Lung microvascular endothelial cell (primary cell): ENCODE results near the gene HIC1. TPM values are rescaled to one million over a fixed set of nuclear protein-coding genes. Genes with fewer than 3 reads are reported as not detected.

Experiments
- DNase-seq, 2 donors: peaks; one replicate each; pipeline versions ENCODE4 v3.0.0 to v3.0.0-alpha.2; 2010; ENCODE audit warnings: low read depth in 2 of 2
- total RNA-seq: library from RNA; depleted of rRNA; stranded (reverse); fragments of >200 nt; gene quantifications from 2 replicates; pipeline ENCODE4 v1.2.1, GENCODE V29; 2014

Gene HIC1
- total RNA-seq, 1 donor from 2014 or later: 50.4 TPM

- DNase-seq: no peak
Observed at GRCh38 chr17:2076087-2076984, 21.4 kb downstream of the HIC1 start.

DNA sequence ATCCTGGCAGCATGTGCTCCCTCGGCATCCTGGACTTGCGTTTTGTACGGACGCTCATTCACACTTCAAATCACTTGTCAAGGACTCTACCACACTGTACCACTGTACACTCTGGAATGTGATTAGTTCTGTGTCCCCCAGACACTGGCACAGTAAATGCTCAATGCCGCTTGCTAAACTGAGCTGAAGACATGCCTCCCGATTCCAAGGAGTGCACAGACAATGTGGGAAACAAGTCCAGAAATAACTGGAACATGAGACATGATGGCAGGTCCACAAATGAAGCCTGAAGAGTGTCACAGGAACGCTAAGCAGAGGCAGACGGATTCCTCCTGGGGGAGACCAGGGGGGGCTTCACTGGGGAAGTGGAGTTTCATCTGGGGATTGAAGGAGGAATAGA lies 22.1 kb downstream of the HIC1 start:
- DNase-seq: no peak

DNA sequence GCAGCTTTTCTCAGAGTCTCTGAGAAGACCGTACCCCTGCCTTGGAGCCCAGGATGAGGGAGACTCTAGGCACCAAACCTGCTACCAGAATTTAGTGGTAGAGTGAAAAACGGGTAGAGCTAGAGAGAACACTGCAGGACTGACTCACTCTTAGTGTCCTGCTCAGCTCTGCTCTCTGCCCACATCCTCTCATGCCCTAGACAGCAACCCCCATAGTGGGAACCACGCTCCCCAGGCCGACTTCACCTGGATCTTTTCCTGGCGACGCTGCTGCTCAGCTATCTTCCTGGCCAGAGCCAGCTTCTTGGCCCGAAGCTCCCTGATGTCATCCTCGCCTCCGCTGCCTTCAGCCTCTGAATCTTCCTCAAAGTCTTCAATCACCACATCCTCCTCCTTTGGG lies 26.7 kb downstream of the HIC1 start:
- DNase-seq: peak in 1 of 2 donors; percentile 53

DNA sequence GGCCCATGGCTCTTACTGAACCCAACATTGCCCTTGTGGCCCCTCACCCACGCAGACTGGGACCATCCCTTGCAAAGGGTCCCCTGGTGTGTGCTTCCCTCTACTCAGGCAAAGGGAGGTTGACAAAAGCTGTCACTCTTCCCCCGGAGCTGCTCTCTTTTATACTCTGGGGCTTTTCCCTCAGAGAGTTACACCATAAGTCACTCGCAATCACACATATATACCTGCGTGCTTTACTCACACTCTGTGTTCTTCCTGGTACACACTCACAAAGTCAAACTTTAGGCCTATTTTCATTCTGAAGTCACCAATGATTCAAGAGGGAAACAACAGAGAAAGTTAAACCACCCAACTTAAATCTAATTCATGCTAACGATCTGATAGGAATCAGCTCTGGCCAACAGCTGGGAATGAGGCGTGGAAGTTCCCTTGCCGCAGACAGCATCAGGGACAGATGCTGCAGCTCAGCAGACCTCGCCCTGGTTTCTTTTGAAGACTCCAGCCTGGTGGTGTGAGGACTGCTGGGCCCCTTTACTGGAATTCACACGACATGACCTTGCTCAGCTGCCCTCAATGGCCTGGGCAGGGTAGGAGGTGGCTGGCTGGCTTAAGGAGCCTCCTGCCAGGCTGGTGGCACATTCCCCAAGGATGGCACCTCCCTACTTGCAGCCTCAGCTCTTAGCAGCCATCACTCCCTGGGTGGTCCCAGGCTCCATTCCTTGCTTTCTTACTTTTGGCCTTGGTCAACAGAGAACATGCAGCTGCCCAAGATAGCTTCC lies 27.3 kb downstream of the HIC1 start:
- no peak for DNase-seq

DNA sequence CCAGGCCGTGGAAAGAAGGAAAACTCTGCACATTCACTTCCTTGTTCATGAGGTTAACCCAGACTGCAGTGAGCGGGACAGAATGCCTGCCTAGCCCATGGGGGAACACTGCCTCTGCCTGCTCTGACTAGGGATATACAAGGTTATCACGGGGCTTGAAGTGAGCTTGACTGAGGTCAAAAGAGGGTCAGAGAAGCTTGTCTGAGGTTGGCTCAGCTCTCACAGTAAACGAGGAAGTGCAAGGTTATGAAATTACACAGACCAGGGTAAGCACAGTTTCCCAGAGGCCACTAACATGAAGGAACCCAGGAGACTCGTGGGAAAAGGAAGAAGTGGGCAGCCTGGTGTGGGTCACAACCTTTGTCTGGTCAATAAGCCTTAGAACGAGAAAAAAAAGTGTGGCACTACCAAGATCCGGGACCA lies 28.7 kb downstream of the HIC1 start:
- peak; percentile 47 to 65 for DNase-seq

DNA sequence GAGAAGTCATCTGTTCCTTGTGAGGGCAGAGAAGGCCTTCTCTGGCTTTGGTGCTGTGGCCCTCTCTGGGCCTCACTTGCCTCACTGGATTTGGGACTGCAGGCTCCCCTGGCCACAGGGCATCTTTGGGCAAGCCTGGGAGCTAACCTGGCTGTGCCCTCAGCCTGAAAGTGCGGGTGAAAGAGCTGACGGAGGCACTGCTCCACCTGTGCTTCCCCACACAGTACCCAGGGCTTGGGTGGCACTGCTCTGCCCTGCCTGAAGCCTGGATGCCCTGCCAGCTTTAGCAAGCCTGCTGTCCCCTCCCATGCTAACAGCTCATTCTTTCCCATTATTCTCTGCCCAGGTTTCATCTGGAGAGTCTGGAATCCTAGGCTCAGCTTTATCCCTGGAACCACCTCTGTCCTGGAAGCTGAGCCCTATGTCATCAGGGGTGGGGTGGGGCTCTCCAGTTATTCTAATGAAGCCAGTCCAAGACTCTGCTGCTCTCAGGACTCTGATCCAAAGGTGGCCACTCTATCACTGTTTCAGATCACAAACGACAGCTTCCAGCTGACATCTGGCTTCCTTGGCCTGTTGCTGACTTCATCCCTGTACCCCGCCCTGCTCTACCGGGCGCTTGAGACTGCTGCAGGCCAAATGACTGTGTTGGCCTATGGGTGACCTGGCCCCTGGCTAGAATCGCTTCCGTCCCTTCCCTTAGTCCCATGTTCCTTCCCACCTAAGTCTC lies 29.3 kb downstream of the HIC1 start:
- peak; percentile 54 to 80 for DNase-seq

- peak; percentile 92 to 99 for DNase-seq
Observed at GRCh38 chr17:2084766-2085647, 30.1 kb downstream of the HIC1 start.

DNA sequence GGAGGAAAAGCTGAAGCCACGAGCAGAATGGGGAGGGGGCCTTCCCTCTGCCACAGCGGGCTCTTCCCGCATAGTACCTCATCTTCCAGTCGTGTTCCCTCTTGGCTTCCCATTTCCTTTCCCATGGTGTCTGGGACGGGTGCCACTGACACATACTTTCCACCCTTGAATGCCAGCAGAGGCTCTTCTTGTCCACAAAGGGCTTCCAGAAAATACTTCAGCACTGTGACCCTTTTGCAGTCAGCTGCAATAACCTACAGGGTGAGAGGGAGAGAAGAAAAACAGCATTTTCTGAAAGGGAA lies 30.7 kb downstream of the HIC1 start:
- peak; percentile 79 to 97 for DNase-seq

GRCh38 chr17:2086306-2086705 lies 31.4 kb downstream of the HIC1 start:
- DNase-seq: no peak

GRCh38 chr17:2087597-2088211 lies 32.8 kb downstream of the HIC1 start:
- DNase-seq: peak; percentile 63 to 84

- peak; percentile 48 to 71 for DNase-seq
Observed at GRCh38 chr17:2089021-2089422, 34.1 kb downstream of the HIC1 start.

DNA sequence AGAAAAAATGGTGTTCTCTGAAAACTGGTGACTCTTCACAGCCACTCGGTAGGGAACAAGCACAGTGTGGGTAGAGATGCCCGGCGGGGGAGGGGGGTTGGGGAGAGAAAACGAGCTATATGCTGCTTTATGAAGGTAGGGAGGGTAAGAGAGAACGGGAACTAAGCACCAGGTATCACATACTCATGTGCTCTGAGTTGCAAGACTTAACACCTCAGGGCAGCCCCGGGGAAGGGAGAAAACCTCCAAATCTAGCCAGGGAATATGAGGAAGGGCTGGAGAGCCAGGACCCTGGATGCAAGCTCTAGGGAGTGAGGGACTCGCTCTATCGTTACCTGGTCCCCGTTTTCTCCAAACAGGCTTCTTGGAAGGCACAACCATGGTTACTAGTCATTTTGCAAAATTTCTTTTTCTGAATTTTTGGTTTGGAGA lies 35.3 kb downstream of the HIC1 start:
- no peak for DNase-seq

- DNase-seq: peak; percentile 59 to 96
Observed at GRCh38 chr17:2090804-2091534, 36.1 kb downstream of the HIC1 start.

DNA sequence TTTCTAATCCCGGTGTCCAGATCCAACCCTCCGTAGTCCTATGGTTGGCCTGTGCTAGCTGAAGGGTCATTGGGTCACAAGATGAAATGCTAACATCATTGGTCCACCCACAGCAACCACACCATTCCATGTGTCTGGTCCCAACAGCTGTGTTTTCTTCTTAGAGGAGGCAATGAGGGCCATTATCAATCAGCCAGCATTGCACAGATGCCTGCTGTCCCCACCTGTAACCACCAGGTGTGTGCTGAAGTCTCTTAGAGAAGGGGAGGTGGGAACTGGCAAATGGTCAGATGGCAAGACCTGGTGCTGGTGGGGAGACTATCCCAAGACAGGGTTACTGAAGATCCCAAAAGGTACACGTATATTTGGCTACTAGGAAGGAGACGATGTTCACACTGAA lies 37.4 kb downstream of the HIC1 start:
- no peak for DNase-seq

GRCh38 chr17:2093349-2093748 lies 38.4 kb downstream of the HIC1 start:
- no peak for DNase-seq

- peak; percentile 82 to 92 for DNase-seq
Observed at GRCh38 chr17:2094891-2095535, 40.1 kb downstream of the HIC1 start.

GRCh38 chr17:2095536-2095910 lies 40.6 kb downstream of the HIC1 start:
- DNase-seq: no peak

DNA sequence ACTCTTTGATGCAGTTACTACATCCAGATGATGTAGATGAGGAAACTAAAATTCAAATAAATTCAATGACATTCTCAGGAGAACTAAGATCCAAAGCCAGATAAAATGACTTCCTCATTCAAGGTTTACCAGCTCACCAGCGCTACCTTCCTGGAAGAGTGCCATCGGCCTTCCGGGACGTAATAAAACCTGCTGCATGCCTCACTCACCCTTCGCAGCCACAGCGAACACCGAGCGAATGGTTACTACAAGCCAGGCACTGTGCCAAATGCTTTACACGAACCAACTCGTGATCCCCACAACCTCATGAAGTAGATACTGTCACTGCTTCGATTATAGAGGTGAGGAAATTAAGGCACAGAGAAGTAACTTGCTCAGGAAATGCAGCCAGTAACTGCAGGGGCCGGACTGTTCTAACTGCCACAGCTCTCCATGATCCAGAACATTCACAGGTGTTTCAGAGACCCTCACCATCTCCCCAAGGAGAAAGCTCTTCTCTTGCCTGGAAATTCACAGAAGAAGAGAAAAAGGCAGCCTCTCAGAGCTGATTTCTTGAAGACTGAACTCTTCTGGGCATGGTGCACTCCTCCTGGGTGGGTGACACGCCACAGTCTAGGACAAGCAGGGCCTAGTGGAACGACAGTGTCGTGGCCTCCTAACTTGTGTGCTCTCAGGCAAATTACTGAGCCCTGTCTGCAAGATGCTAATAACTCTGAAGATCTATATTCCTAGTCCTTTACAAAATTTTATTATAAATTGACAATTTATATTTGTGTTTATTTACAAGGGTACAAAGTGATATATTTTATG lies 46.8 kb downstream of the HIC1 start:
- peak; percentile 83 to 91 for DNase-seq
